AG09319 (cell line): ENCODE data around the gene S100A6.

Source experiments
- DNase-seq: peaks from one replicate; pipeline ENCODE4 v3.0.0-alpha.2; 2010; ENCODE audit warnings: low read depth; ENCODE audit errors: extremely low read depth
- TF ChIP-seq, protein P1 (sequence below): IDR thresholded peaks from 2 replicates; pipeline ENCODE4 v1.5.1; 2011; ENCODE audit warnings: low read depth, mild to moderate bottlenecking, inconsistent platforms, low read length, moderate library complexity

S100A6 gene

DNA sequence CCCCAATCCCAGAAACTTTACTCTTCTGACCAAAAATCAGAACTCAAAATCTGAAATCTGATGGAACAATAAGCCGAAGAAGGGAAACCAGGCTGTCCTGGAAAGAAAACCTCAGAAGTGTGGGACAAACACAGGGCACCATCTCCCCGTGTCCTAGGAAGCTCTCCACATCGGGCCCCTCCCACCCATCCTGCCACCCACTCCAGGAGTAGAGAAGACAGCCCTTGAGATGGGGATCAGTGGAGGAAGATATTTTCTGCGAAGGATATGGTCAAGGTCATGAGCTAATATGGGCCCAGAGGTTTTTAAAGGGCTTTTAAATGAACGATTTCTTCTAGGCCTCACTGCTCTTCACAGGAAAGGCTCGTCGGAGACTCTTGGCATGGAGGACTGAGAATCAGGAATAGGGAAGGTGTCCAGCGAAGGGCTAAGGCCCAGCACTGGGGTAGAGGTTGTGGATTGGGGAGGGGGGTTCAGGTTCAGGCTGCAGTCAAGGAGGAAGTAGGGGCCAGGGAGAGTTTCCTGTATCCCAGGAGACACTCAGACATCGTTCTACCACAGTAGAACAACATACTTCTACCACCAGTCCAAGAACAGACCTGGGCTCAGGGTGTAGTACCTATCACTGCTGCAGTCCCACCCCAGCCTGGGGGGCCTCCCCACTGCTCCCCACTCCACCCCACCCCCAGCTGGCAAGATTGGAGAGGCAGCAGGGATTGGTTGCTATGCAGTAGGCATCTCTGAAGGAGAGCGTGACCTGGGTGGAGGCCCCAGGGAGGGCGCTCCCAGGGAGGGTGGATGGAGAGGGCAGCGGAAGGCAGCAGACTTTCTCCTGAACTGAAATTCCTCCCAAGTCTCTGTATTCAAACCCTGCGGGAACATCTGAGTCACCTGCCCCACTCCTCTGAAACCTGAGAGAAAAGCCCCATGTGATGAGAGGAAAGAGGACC lies 6.1 kb upstream of the S100A6 start:
- TF ChIP-seq, protein P1, sequence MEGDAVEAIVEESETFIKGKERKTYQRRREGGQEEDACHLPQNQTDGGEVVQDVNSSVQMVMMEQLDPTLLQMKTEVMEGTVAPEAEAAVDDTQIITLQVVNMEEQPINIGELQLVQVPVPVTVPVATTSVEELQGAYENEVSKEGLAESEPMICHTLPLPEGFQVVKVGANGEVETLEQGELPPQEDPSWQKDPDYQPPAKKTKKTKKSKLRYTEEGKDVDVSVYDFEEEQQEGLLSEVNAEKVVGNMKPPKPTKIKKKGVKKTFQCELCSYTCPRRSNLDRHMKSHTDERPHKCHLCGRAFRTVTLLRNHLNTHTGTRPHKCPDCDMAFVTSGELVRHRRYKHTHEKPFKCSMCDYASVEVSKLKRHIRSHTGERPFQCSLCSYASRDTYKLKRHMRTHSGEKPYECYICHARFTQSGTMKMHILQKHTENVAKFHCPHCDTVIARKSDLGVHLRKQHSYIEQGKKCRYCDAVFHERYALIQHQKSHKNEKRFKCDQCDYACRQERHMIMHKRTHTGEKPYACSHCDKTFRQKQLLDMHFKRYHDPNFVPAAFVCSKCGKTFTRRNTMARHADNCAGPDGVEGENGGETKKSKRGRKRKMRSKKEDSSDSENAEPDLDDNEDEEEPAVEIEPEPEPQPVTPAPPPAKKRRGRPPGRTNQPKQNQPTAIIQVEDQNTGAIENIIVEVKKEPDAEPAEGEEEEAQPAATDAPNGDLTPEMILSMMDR = no peak
- no peak for DNase-seq

DNA sequence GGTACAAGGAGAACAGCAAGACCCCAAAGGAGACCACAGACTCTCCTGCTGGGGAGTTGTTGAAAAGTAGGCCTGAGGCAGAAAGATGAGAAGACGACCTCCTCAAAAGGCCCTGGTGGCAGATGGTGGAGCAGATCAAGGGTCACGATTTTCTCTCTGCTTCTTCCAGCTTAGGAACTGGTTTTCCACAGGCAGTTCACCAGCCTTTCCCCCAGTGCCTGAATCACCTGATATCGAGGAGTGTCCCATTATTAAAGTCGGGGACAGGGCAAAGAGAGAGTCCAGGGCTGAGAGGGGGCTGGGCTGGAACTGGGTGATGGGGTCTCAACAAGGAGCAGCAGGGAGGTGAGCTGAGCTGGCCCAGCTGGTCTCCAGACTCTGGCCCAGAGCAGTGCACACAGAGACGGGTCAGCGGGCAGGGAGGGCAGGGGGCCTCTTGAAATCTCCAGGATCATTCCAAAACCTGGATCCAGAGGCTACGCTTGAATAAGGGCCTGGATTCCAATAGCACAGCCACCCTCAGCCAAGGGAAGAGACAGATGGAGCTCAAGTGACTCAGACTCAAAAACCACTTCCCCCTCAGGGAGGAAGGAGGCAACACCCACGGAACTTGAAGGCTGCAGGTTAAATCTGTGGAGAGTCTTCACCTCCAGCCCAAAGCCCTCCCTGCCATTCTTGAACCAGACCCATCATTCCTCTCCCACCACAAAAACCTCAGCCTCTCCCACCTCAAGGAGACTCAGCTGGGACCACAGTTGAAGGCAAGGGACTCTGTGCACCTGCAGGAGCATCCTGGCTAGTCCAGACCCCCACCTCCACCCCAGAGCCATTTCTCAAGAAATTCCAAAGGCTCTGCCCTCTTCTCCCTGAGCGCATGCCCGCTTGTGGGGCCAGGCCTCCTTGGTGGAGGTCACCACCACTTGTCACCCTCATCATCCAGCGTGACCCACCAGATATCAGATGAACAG lies 4.9 kb upstream of the S100A6 start, which contains the start of gene S100A5:
Gene S100A5, minus strand, starts transcription at position 541 of the 968 bp plus-strand sequence. CDS start 743 bp downstream, outside the sequence.
- no peak for DNase-seq
- TF ChIP-seq, protein P1 = no peak

DNA sequence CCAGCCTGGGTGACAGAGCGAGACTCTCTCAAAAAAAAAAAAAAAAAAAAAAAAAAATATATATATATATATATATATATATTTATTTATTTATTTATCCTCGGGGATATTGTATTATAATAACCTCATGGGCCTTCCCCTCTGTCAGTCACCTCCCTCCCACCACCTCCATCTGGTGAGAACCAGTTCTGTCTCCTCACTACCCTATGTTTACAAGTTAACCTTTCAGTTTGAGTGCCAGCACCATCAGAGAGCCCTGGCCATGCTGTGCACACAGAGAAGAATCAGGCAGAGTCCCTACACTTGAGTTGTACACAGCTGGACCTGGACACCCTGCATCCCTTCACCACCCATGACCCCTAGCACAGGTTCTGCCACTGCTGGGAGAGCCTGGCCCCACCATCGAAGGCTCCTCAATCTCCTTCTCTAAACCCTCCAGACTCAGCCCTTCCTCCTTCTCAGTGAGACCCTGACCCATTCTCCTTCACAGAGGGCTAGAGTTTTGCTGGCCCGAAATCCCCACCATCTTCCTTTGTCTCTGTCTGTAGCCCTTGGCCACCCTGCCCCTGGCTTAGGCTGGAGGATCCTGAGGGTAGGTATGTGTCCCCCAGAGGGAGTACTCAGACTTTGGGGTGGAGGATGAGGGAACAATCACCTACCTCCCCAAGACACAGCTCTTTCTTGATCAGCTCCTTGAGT lies 3.8 kb upstream of the S100A6 start:
- TF ChIP-seq, protein P1 = no peak
- no peak for DNase-seq

DNA sequence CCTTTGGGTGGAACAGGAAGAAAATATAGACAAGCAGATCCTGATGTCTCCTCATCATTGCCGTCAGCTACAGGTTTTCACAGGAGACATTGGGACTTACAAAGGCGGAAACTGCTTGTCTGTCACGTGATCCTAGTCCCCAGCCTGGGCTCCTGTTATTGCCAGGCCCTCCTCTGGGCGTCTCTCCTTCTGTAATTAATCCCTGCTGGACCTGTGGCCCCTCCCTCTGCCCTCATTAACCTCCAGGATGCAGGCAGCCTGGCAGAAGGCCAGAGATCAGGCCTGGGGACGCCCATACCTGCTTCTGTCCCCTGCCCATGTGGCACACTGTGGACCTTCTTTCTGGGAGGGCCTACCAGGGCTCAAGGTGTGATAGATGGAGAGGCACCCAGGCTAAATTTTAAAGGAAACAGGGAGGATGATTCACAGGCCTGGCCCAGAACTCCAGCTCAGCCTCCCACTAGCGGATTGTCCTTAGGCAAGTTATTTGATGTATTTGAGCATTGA lies 2.6 kb upstream of the S100A6 start:
- DNase-seq = no peak
- TF ChIP-seq, protein P1 = peak; percentile 0; the same call in 1 of the 2 replicates

DNA sequence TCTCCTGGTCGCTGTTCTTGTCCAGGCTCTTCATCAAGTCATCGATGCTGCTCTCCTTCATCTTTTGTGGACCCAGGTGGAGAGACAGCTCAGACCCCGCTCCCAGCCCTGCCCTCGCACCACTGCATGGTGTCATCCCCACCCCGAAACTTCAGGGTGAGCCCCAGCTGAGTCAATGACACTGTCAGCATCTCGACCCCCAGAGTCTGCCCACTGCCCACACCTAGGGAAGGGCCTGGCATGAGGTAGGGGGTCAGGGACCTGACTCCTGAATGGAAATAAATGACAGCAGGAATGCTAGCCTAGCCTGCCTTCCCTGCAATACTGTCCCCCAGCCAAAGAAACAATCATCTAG lies 1.6 kb upstream of the S100A6 start:
- no peak for DNase-seq
- TF ChIP-seq, protein P1 = no peak

DNA sequence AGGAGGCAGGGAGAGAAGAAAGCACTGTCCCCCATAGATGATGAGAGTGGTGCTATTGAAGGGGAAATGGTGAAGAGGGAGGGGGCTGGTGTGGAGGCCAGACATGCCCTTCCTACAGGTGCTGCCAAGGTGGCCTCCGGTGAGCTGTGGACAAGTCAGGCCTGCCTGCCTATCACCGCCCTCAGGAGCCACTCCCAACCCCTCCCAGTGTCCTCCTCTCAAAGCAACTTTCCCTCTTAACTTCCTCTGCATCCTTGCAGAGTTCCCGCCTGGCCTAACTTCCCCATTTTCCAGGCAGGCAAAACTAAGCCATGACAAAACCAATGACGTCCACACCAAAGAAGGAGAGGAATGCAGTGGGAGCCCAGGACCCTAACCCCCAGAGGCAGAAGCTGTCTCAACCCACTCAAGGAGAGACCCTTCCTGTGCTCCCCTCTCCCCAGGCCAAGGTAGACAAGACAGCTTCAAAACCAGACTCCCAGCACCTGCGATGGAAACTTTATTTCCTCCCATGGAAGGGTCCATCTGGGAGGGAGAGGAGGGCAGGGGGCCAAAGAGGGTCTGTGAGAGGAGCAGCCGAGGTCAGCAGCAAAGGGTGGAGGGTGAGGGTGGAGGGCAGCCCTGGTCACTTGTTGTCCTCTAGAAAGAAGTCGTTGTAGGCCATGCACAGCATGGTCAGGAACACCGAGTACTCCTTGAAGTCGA lies 1.0 kb upstream of the S100A6 start:
- TF ChIP-seq, protein P1 = no peak
- DNase-seq = no peak
